Measurements from ENCODE around the gene HMMR. TPM values are rescaled to one million over a fixed set of nuclear protein-coding genes. Genes with fewer than 3 reads are reported as not detected.
A peak's percentile ranks its signal among the peaks of the same experiment; 100 is the strongest.

Gene HMMR
- polyA plus RNA-seq, 1 donor (not counting 4 experiments of a cell fraction or from before 2014, with no cell fraction given): 16.2 TPM

DNA sequence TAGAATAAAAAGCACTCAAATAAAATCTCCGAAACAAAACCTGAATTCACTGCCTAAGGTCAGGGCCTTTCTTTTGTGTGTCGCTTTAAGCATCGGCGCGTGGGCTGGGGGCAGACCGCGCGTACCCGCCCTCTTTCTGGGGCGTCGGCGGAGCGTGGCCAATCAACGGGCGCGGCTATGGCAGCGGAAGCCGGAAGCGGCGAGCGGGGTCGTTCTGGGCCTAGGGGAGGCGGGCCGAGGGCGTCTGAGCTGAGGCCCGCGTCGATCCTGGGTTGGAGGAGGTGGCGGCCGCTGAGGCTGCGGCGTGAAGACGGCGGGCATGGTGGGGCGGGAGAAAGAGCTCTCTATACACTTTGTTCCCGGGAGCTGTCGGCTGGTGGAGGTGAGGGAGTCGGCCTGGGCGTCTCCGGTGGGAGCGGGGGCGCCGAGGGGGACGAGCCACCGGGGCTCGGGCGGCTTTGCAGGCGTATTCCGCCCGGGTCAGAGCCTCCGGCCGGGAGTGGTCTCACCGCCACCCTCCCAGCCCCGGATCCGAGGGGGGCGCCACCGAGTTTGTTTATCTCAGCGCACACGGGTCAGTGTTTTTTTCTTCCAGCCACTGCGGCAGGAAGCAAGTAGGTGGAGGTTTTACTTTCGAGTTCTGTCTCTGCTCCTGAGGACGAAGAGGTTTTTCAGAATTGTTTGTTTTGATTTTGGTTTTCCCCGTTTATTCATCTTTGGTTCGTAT lies 45.1 kb downstream of the HMMR start, which contains the start of gene MAT2B:
Gene MAT2B, plus strand, starts transcription at position 252 of the 727 bp plus-strand sequence. Its CDS starts 68 bp downstream, at position 320.
- peak within 1 kb of the TSS; percentile 88 for H2AFZ ChIP-seq (ENCODE audit: control insufficient read depth, low read length)
- H3K9me1 ChIP-seq (ENCODE audit: control insufficient read depth, extremely low read depth, insufficient read depth, low read length): no peaks in the 10 kb centered on the region
- H3K9ac ChIP-seq (ENCODE audit: control insufficient read depth, extremely low read depth, insufficient read depth, low read length): peak within 1 kb of the TSS; percentile 89
- H3K4me2 ChIP-seq (ENCODE audit: control insufficient read depth, extremely low read depth, insufficient read depth, low read depth, low read length): peak within 1 kb of the TSS; percentile 99
- peak within 1 kb of the TSS; percentile 94 for H3K27ac ChIP-seq (ENCODE audit: control insufficient read depth, insufficient read depth, low read length)
- peaks cover 35% of the 10 kb centered on the region for H3K4me1 ChIP-seq (ENCODE audit: control insufficient read depth, extremely low read depth, insufficient read depth, low read length)
- dilution Hi-C loops (cut with MboI; ENCODE audit: extremely low pct_ligation_motif_present, low sequenced_read_pairs): no loop called here
- H3K36me3 ChIP-seq (ENCODE audit: control insufficient read depth in 2 of 2, extremely low read depth in 1 of 2, insufficient read depth in 2 of 2, low read length in 2 of 2): no peaks in the 10 kb centered on the region
- no peaks in the 10 kb centered on the region for H3K27me3 ChIP-seq (ENCODE audit: control insufficient read depth, extremely low read depth, insufficient read depth, low read length)
- FAIRE-seq (no peak), DNase-seq (ENCODE audit: low read depth, low spot score) (peak; percentile 44)
- TF ChIP-seq, protein P1, sequence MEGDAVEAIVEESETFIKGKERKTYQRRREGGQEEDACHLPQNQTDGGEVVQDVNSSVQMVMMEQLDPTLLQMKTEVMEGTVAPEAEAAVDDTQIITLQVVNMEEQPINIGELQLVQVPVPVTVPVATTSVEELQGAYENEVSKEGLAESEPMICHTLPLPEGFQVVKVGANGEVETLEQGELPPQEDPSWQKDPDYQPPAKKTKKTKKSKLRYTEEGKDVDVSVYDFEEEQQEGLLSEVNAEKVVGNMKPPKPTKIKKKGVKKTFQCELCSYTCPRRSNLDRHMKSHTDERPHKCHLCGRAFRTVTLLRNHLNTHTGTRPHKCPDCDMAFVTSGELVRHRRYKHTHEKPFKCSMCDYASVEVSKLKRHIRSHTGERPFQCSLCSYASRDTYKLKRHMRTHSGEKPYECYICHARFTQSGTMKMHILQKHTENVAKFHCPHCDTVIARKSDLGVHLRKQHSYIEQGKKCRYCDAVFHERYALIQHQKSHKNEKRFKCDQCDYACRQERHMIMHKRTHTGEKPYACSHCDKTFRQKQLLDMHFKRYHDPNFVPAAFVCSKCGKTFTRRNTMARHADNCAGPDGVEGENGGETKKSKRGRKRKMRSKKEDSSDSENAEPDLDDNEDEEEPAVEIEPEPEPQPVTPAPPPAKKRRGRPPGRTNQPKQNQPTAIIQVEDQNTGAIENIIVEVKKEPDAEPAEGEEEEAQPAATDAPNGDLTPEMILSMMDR (optimal IDR thresholded peaks at IDR 0.05 in 1 of 3, IDR thresholded peaks at IDR 0.05 in 1 of 3, conservative IDR thresholded peaks at IDR 0.05 in 1 of 3; ENCODE audit: extremely low read depth in 1 of 3, insufficient read depth in 2 of 3, low read length in 3 of 3): peak; percentile 31 to 66 (median 32)
- no peak for TF ChIP-seq EZH2 (IDR thresholded peaks at IDR 0.05; ENCODE audit: low read length)
- peaks cover 40% of the 10 kb centered on the region for H3K79me2 ChIP-seq (ENCODE audit: control insufficient read depth, insufficient read depth, low read length)
- peak within 1 kb of the TSS; percentile 87 to 94 (median 90) for H3K4me3 ChIP-seq (ENCODE audit: control insufficient read depth in 2 of 3, extremely low read depth in 1 of 3, insufficient read depth in 2 of 3, low read depth in 1 of 3, low read length in 3 of 3)
- no peaks in the 10 kb centered on the region for H3K9me3 ChIP-seq (ENCODE audit: control insufficient read depth, low read depth, low read length)
- H4K20me1 ChIP-seq (ENCODE audit: control insufficient read depth, extremely low read depth, insufficient read depth, low read length): peaks cover 2% of the 10 kb centered on the region

DNA sequence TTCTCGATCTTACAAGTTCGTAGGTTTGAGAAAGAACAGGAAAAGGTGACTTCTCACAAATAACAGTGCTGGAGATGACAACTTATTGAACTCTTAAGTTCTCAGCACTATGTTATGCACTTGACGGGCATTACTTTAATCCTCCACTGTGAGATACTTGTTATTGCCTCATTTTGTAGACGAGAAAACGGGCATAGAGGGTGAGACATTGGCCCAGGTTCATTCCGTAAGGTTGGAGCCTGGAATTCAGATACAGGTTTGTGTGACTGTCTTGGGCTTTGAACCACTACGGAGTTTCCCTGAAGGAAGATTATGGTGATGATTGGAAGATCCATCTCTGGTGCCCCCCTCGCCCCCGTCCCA lies 45.6 kb downstream of the HMMR start:
- Histone ChIP-seq H3K4me2 (ENCODE audit: control insufficient read depth, extremely low read depth, insufficient read depth, low read depth, low read length) (peak overlapping the region; percentile 89), H4K20me1 (ENCODE audit: control insufficient read depth, extremely low read depth, insufficient read depth, low read length) (peaks cover 2% of the 10 kb centered on the region), H3K36me3 (ENCODE audit: control insufficient read depth in 2 of 2, extremely low read depth in 1 of 2, insufficient read depth in 2 of 2, low read length in 2 of 2) (no peaks in the 10 kb centered on the region), H3K79me2 (ENCODE audit: control insufficient read depth, insufficient read depth, low read length) (peaks cover 45% of the 10 kb centered on the region), H3K9me1 (ENCODE audit: control insufficient read depth, extremely low read depth, insufficient read depth, low read length) (no peaks in the 10 kb centered on the region), H3K4me1 (ENCODE audit: control insufficient read depth, extremely low read depth, insufficient read depth, low read length) (peaks cover 35% of the 10 kb centered on the region), H3K27me3 (ENCODE audit: control insufficient read depth, extremely low read depth, insufficient read depth, low read length) (no peaks in the 10 kb centered on the region), H3K4me3 (ENCODE audit: control insufficient read depth in 2 of 3, extremely low read depth in 1 of 3, insufficient read depth in 2 of 3, low read depth in 1 of 3, low read length in 3 of 3) (peak overlapping the region; percentile 87 to 94 (median 90)), H3K9me3 (ENCODE audit: control insufficient read depth, low read depth, low read length) (no peaks in the 10 kb centered on the region), H3K27ac (ENCODE audit: control insufficient read depth, insufficient read depth, low read length) (peak overlapping the region; percentile 94), H3K9ac (ENCODE audit: control insufficient read depth, extremely low read depth, insufficient read depth, low read length) (peak overlapping the region; percentile 89), H2AFZ (ENCODE audit: control insufficient read depth, low read length) (no peak overlapping the region)
- FAIRE-seq (no peak), DNase-seq (ENCODE audit: low read depth, low spot score) (no peak)
- TF ChIP-seq, protein P1 (optimal IDR thresholded peaks at IDR 0.05 in 1 of 3, IDR thresholded peaks at IDR 0.05 in 1 of 3, conservative IDR thresholded peaks at IDR 0.05 in 1 of 3; ENCODE audit: extremely low read depth in 1 of 3, insufficient read depth in 2 of 3, low read length in 3 of 3): no peak
- no peak for TF ChIP-seq EZH2 (IDR thresholded peaks at IDR 0.05; ENCODE audit: low read length)
- dilution Hi-C loops (cut with MboI; ENCODE audit: extremely low pct_ligation_motif_present, low sequenced_read_pairs): no loop called here
